Ovary (tissue), 9 donors: ENCODE data around the gene TMEM145. TPM values are rescaled to one million over a fixed set of nuclear protein-coding genes. Genes with fewer than 3 reads are reported as not detected.
A peak's percentile ranks its signal among the peaks of the same experiment; 100 is the strongest.

Experiments
- DNase-seq, 5 donors: peaks; one replicate each; pipeline ENCODE4 v3.0.0-alpha.2; 2019 to 2020
- H3K27ac ChIP-seq, 2 donors: fragments of 200-600 bp; one replicate each; pipeline versions ENCODE4 v1.5.1 to v1.8.0; 2019 to 2022
- H3K27me3 ChIP-seq: fragments of 200-600 bp; one replicate; pipeline ENCODE4 v1.8.0; 2022
- H3K36me3 ChIP-seq: fragments of 200-600 bp; sonication (generic); one replicate; pipeline ENCODE4 v1.5.1; 2019
- H3K4me1 ChIP-seq: one replicate; pipeline ENCODE4 v1.8.1; 2013; ENCODE audit warnings: mild to moderate bottlenecking, moderate library complexity; ENCODE audit not compliant: insufficient read depth
- H3K4me3 ChIP-seq: fragments of 200-600 bp; sonication (generic); one replicate; pipeline ENCODE4 v1.5.1; 2017
- H3K9me3 ChIP-seq, 2 donors: fragments of 200-600 bp in 1 of 2; sonication (generic) in 1 of 2; one replicate each; pipeline versions ENCODE4 v1.5.1 to v1.8.1; 2013 to 2019; ENCODE audit warnings: mild to moderate bottlenecking in 1 of 2, moderate library complexity in 1 of 2
- CTCF ChIP-seq, 3 donors: fragments of 450-650 bp in 2 of 3; fragments of 200-600 bp in 1 of 3; IDR thresholded peaks; one replicate each; pipeline versions ENCODE4 v1.5.1 to v1.8.0; 2016 to 2022; ENCODE audit warnings: antibody characterized with exemption in 3 of 3, mild to moderate bottlenecking in 1 of 3
- EP300 ChIP-seq: sonication (generic); formaldehyde crosslinking; IDR thresholded peaks from one replicate; pipeline ENCODE4 v1.6.1; 2017; ENCODE audit warnings: antibody characterized with exemption
- POLR2A ChIP-seq: fragments of 450-650 bp; IDR thresholded peaks from one replicate; pipeline ENCODE4 v1.6.1; 2017; ENCODE audit warnings: antibody characterized with exemption, mild to moderate bottlenecking, moderate library complexity
- WGBS, 3 donors: extraction: QIAGEN DNeasy Blood & Tissue Kit in 1 of 3; methylation state at CpG; one replicate each; pipeline versions ENCODE4 v1.1.5 to v1.1.7; 2013 to 2017; 5-methylcytosine and 5-hydroxymethylcytosine counted together
- intact Hi-C, 4 donors: fragments of 100-400 bp; cut with DNase I; formaldehyde crosslinking; loops; one replicate each; pipeline versions ENCODE4 v1.11.0 to v1.15.1; 2022 to 2023
- polyA plus RNA-seq, 2 donors: library from polyadenylated mRNA; stranded (reverse); fragments of 200-250 nt in 1 of 2; fragments of 350-450 nt in 1 of 2; fragmentation: Illumina TruSeq in 1 of 2; extraction: RNeasy Lipid Tissue Mini Kit (QIAGEN cat#74804) in 1 of 2; gene quantifications; one replicate each; pipeline ENCODE4 v1.2.3, GENCODE V29; 2013 to 2014
- total RNA-seq, 7 donors: library from RNA; depleted of rRNA in 2 of 7; stranded (reverse); fragments of >200 nt in 2 of 7; fragmentation: NEBNext Ultra II Directional in 3 of 7; extraction: Animal tissue kit (Norgen Biotek cat#: 25700) in 3 of 7; gene quantifications; one replicate each; pipeline versions ENCODE4 v1.1.0 to v1.2.4, GENCODE V29; 2016 to 2023
- donor health status: DM: no; HTN: no; CAD: no; lungs with moderate emphysema.
- donor health status: DM: no; HTN: no; CAD: no.
- donor health status: Bipolar disorder and iron deficiency.
- donor health status: DM: yes; HTN: yes; CAD: no.
- donor health status: DM: no; HTN: no; CAD: no.
- donor health status: DM: yes; HTN: yes; CAD: no.

The TMEM145 gene
- total and polyA plus RNA-seq, 9 donors = 0.08 to 1.7 (median 0.30) TPM; not detected in 3

GRCh38 chr19:42268704-42269477 is 44.2 kb upstream of the TMEM145 start, which contains the start of gene CIC:
TSS of gene CIC (plus strand) at chr19:42269252. CDS start at chr19:42271784, 2,532 bp downstream.
- Histone ChIP-seq H3K9me3 (no peaks in the 10 kb centered on the region), H3K36me3 (no peaks in the 10 kb centered on the region), H3K4me1 (peaks cover 6% of the 10 kb centered on the region), H3K4me3 (peak within 1 kb of the TSS; percentile 89), H3K27me3 (no peaks in the 10 kb centered on the region), H3K27ac (peak within 1 kb of the TSS; percentile 94 to 100)
- peak; percentile 99 to 100 (median 100) for DNase-seq
- TF ChIP-seq CTCF (IDR thresholded peaks at IDR 0.05) (no peak), POLR2A (no peak), EP300 (no peak)
- intact Hi-C loops = loop anchor here in 1 of 4 donors (2.0 kb wide), 1 partner anchor 14 kb away; the partner anchor contains the start of gene ERF
- WGBS, 3 donors = 0 to 1% (median 1%) methylated on average over 48 to 52 of the region's 52 CpGs

- Histone ChIP-seq H3K9me3 (no peaks in the 10 kb centered on the region), H3K4me3 (peak overlapping the region; percentile 86), H3K4me1 (peaks cover 6% of the 10 kb centered on the region), H3K36me3 (no peaks in the 10 kb centered on the region), H3K27ac (peak overlapping the region; percentile 67 to 68), H3K27me3 (no peaks in the 10 kb centered on the region)
- 24 to 26% (median 25%) methylated on average over 10 of the region's 10 CpGs for WGBS, 3 donors
- DNase-seq = peak; percentile 38 to 59 (median 48)
- TF ChIP-seq CTCF (IDR thresholded peaks at IDR 0.05) = no peak
- no peak for TF ChIP-seq POLR2A
- TF ChIP-seq EP300 = no peak
- intact Hi-C loops = loop anchor here in 1 of 4 donors (2.0 kb wide), 1 partner anchor 15 kb away; the partner anchor contains the start of gene ERF
These were observed 43.4 kb upstream of the TMEM145 start for GRCh38 chr19:42269478-42270345.

- peak; percentile 51 to 74 (median 65) for DNase-seq
- Histone ChIP-seq H3K36me3 (no peaks in the 10 kb centered on the region), H3K27ac (peak overlapping the region; percentile 67 to 68), H3K9me3 (no peaks in the 10 kb centered on the region), H3K4me3 (peak overlapping the region; percentile 86), H3K4me1 (peaks cover 6% of the 10 kb centered on the region), H3K27me3 (no peaks in the 10 kb centered on the region)
- intact Hi-C loops = no loop called here
- 8 to 22% (median 9%) methylated on average over 18 of the region's 18 CpGs for WGBS, 3 donors
- TF ChIP-seq EP300 = no peak
- TF ChIP-seq POLR2A = no peak
- TF ChIP-seq CTCF (IDR thresholded peaks at IDR 0.05) = no peak
These were observed 42.6 kb upstream of the TMEM145 start for GRCh38 chr19:42270346-42271044.

GRCh38 chr19:42271045-42271419 is 42.1 kb upstream of the TMEM145 start:
- no peak for DNase-seq
- intact Hi-C loops = no loop called here
- Histone ChIP-seq H3K36me3 (no peaks in the 10 kb centered on the region), H3K27ac (peak overlapping the region in 1 of 2 donors; percentile 67), H3K4me3 (peak overlapping the region; percentile 86), H3K9me3 (no peaks in the 10 kb centered on the region), H3K4me1 (peaks cover 6% of the 10 kb centered on the region), H3K27me3 (no peaks in the 10 kb centered on the region)
- no peak for TF ChIP-seq CTCF (IDR thresholded peaks at IDR 0.05)
- no peak for TF ChIP-seq EP300
- TF ChIP-seq POLR2A = no peak
- WGBS, 3 donors = 69 to 75% (median 71%) methylated on average over 3 of the region's 3 CpGs
